MCF 10A (cell line): ENCODE results near the gene SLC36A4. TPM values are rescaled to one million over a fixed set of nuclear protein-coding genes. Genes with fewer than 3 reads are reported as not detected.
"Not testable (repeated sequence)": the region's sequence is repeated elsewhere in the genome, so short reads cannot be mapped to it uniquely, and the experiment has no call there.

ENCODE experiments used
- BruUV-seq: library from RNA; stranded (reverse); fragments of 400-500 nt; replicated peaks from 2 replicates; lab custom pipeline; 2021; lab: Mats Ljungman, UMichigan
- CTCF ChIA-PET: fragments of 300-600 bp; sonication (Branson Sonifier 250); formaldehyde crosslinking; extraction: SDS; loops from one replicate; lab custom pipeline; 2021; ENCODE audit warnings: antibody characterized with exemption, inconsistent platforms; lab: Yijun Ruan, JAX
- POLR2A ChIA-PET: fragments of 300-600, 350-650 bp; sonication (Branson Sonifier 250); formaldehyde crosslinking; extraction: SDS; loops from one replicate; lab custom pipeline; 2020; ENCODE audit warnings: antibody characterized with exemption, inconsistent platforms; lab: Yijun Ruan, JAX
- DNase-seq: peaks from one replicate; pipeline ENCODE4 v3.0.0-alpha.2; 2018; ENCODE audit not compliant: unreplicated experiment
- H3K27ac Mint-ChIP-seq: one replicate; pipeline ENCODE4 v1.8.0; 2022; ENCODE audit warnings: mild to moderate bottlenecking, low read depth, mixed read lengths; ENCODE audit not compliant: unreplicated experiment
- H3K27me3 Mint-ChIP-seq: one replicate; pipeline ENCODE4 v1.8.0; 2022; ENCODE audit warnings: mixed read lengths; ENCODE audit not compliant: insufficient read depth, unreplicated experiment
- H3K36me3 Mint-ChIP-seq: one replicate; pipeline ENCODE4 v1.8.0; 2022; ENCODE audit warnings: mild to moderate bottlenecking, moderate library complexity, mixed read lengths; ENCODE audit not compliant: insufficient read depth, unreplicated experiment
- H3K4me1 Mint-ChIP-seq: one replicate; pipeline ENCODE4 v1.8.0; 2022; ENCODE audit warnings: mixed read lengths; ENCODE audit not compliant: insufficient read depth, unreplicated experiment
- H3K4me3 Mint-ChIP-seq: one replicate; pipeline ENCODE4 v1.8.0; 2022; ENCODE audit warnings: mild to moderate bottlenecking, moderate library complexity, mixed read lengths; ENCODE audit not compliant: unreplicated experiment
- H3K9me3 Mint-ChIP-seq: one replicate; pipeline ENCODE4 v1.8.0; 2022; ENCODE audit warnings: mixed read lengths; ENCODE audit not compliant: unreplicated experiment
- intact Hi-C: fragments of 100-400 bp; cut with micrococcal nuclease; formaldehyde crosslinking; loops from 2 replicates; pipeline ENCODE4 v1.14.1; 2022
- total RNA-seq: library from RNA; stranded (reverse); gene quantifications from 2 replicates; pipeline ENCODE4 v1.2.3, GENCODE V29; 2022
- TF ChIP-seq, protein P1 (sequence below): fragments of 200-600 bp; IDR thresholded peaks from one replicate; pipeline ENCODE4 v1.8.0; 2022; ENCODE audit warnings: antibody characterized with exemption, mild to moderate bottlenecking; ENCODE audit not compliant: unreplicated experiment

SLC36A4 gene
- total RNA-seq, 1 experiment from 2014 or later, result 30.1 TPM

DNA sequence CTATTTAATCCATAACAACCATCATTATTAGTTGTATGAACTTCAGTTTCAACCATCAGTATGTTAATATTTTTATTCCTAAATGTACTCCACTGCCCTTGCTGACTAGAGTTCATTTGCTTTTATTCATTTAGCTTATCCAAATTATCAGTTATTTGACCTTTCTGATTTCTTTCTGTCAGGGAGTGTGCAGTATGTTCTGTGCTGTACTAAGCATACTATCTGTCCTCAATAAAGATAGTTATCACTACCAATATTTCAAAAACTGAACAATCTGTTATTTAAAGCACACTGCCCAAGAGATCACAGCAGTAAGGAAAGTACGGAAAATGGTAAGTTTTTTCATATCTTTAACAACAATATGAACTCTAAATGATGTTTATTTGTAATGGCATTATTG, 8.3 kb downstream of the SLC36A4 start:
- TF ChIP-seq, protein P1, sequence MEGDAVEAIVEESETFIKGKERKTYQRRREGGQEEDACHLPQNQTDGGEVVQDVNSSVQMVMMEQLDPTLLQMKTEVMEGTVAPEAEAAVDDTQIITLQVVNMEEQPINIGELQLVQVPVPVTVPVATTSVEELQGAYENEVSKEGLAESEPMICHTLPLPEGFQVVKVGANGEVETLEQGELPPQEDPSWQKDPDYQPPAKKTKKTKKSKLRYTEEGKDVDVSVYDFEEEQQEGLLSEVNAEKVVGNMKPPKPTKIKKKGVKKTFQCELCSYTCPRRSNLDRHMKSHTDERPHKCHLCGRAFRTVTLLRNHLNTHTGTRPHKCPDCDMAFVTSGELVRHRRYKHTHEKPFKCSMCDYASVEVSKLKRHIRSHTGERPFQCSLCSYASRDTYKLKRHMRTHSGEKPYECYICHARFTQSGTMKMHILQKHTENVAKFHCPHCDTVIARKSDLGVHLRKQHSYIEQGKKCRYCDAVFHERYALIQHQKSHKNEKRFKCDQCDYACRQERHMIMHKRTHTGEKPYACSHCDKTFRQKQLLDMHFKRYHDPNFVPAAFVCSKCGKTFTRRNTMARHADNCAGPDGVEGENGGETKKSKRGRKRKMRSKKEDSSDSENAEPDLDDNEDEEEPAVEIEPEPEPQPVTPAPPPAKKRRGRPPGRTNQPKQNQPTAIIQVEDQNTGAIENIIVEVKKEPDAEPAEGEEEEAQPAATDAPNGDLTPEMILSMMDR, result no peak
- intact Hi-C loops, result no loop called here
- Mint-ChIP-seq H3K4me3 (no peak overlapping the region), H3K9me3 (peaks cover 14% of the 10 kb centered on the region), H3K27me3 (no peaks in the 10 kb centered on the region), H3K27ac (no peak overlapping the region), H3K36me3 (peaks cover 13% of the 10 kb centered on the region), H3K4me1 (peaks cover 6% of the 10 kb centered on the region)
- POLR2A ChIA-PET, result interaction anchor here (1.1 kb wide), 1 partner anchor 9 kb away, joined by 3 read pairs; no protein-coding TSS in a partner anchor
- DNase-seq, result no peak
- CTCF ChIA-PET, result interaction anchor here (0.7 to 1.6 kb wide), 2 partner anchors 247 to 353 kb away, joined by 3 to 11 read pairs; no protein-coding TSS in a partner anchor
- no TSS peak for BruUV-seq

DNA sequence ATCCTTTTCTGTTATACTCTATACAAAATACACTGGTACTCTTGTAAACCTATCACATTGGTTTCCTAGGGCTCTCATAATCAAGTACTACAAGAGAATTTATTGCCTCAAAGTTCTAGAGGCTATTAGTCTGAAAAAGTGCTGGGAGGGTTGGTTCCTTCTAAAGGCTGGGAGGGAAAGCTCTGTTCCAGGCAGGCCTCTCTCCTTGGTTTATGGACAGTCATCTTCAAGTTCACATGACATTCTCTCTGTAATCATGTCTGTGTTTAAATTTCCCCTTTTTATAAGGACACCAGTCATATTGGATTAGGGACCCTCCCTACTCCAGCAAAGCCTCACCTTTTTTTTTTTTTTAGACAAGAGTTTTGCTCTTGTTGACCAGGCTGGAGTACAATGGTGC, 9.1 kb downstream of the SLC36A4 start:
- ChIA-PET CTCF (interaction anchor here (0.7 to 1.6 kb wide), 2 partner anchors 247 to 354 kb away, joined by 3 to 11 read pairs; no protein-coding TSS in a partner anchor), POLR2A (no interaction called here)
- Mint-ChIP-seq H3K27ac (no peak overlapping the region), H3K4me1 (peaks cover 2% of the 10 kb centered on the region), H3K36me3 (peaks cover 13% of the 10 kb centered on the region), H3K4me3 (no peak overlapping the region), H3K9me3 (peaks cover 14% of the 10 kb centered on the region), H3K27me3 (no peaks in the 10 kb centered on the region)
- DNase-seq, result no peak
- intact Hi-C loops, result no loop called here
- BruUV-seq, result no TSS peak
- TF ChIP-seq, protein P1, result no peak

DNA sequence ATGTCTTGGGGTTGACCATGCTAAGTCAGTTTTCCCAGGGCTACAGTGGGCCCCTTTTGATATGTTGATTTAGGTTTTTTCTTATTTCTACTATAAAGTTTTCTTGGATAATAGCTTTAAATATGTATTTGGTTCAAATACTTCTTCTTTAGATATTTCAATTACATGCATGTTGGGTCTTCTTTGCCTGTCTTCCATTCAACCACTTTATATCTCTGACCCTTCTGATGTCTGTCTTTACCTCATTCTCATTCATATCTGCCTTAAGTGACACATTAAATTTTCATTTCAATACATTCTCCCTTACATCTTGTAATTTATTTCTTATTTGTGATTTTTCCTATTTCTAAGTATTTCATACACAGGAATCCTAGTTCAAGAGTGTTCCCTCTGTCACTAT, 10.5 kb downstream of the SLC36A4 start:
- H3K4me3 Mint-ChIP-seq, result no peak overlapping the region
- H3K9me3 Mint-ChIP-seq, result peaks cover 14% of the 10 kb centered on the region
- intact Hi-C loops, result no loop called here
- no TSS peak for BruUV-seq
- DNase-seq, result no peak
- ChIA-PET CTCF (interaction anchor here (0.7 to 1.0 kb wide), 2 partner anchors 10 to 208 kb away, joined by 3 read pairs; no protein-coding TSS in a partner anchor), POLR2A (no interaction called here)
- H3K27ac Mint-ChIP-seq, result no peak overlapping the region
- H3K27me3 Mint-ChIP-seq, result no peaks in the 10 kb centered on the region
- TF ChIP-seq, protein P1, result no peak
- peaks cover 14% of the 10 kb centered on the region for H3K36me3 Mint-ChIP-seq
- H3K4me1 Mint-ChIP-seq, result peaks cover under 1% of the 10 kb centered on the region

- H3K27ac Mint-ChIP-seq, DNase-seq, H3K27me3 Mint-ChIP-seq, intact Hi-C loops, BruUV-seq, H3K4me3 Mint-ChIP-seq, H3K4me1 Mint-ChIP-seq, H3K9me3 Mint-ChIP-seq: not testable (repeated sequence)
- CTCF ChIA-PET, result interaction anchor here (0.7 to 2.8 kb wide), 8 partner anchors 8 to 236 kb away, joined by 3 to 15 read pairs (median 3); no protein-coding TSS in a partner anchor
- POLR2A ChIA-PET, result interaction anchor here (1.0 kb wide), 1 partner anchor 213 kb away, joined by 3 read pairs; no protein-coding TSS in a partner anchor
- peaks cover 41% of the 10 kb centered on the region for H3K36me3 Mint-ChIP-seq
Observed at GRCh38 chr11:93177891-93178290, 19.9 kb downstream of the SLC36A4 start.
